KOPT-K1 (cell line): ENCODE measurements around the gene KMT5C.
"Not testable (repeated sequence)": the region's sequence is repeated elsewhere in the genome, so short reads cannot be mapped to it uniquely, and the experiment has no call there.

Experiments
- H3K27ac ChIP-seq: fragments of 200-600 bp; sonication (generic); 2 replicates; pipeline ENCODE4 v1.5.1; 2016; ENCODE audit warnings: antibody characterized with exemption, mild to moderate bottlenecking, low read depth, low read length; ENCODE audit not compliant: poor library complexity, severe bottlenecking
- H3K36me3 ChIP-seq: fragments of 200-600 bp; sonication (generic); 2 replicates; pipeline ENCODE4 v1.5.1; 2017; ENCODE audit warnings: antibody characterized with exemption, mild to moderate bottlenecking, low read length, moderate library complexity; ENCODE audit not compliant: insufficient read depth
- H3K9me3 ChIP-seq: fragments of 200-600 bp; sonication (generic); 2 replicates; pipeline ENCODE4 v1.5.1; 2017; ENCODE audit warnings: antibody characterized with exemption, low read length, mild to moderate bottlenecking; ENCODE audit not compliant: insufficient read depth, poor library complexity, severe bottlenecking

KMT5C gene

GRCh38 chr19:55310498-55310897 lies 29.2 kb upstream of the KMT5C start:
- no peak overlapping the region for H3K27ac ChIP-seq
- H3K36me3 ChIP-seq, result no peaks in the 10 kb centered on the region; the same call in 1 of the 2 replicates
- H3K9me3 ChIP-seq, result no peaks in the 10 kb centered on the region

DNA sequence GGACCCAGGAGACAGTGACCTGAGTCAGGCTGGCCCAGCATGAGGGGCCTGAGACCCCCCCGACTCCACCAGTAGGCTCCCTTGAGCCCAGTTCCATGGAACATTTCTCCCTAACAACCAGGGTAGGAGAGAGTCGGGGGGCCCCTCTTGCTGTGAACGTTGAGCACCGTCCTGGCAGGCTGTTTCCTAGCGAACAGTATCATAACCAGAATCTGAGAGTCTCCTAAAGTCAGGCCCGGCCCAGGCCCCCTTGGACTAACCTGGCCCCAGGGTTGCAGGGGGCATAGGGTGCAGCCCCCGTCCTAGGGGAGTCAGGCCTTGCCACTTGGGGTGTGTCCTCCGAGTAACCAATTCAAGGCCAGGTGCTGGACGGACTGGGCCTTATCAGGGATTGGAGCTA lies 28.3 kb upstream of the KMT5C start:
- H3K9me3 ChIP-seq, result no peaks in the 10 kb centered on the region
- H3K27ac ChIP-seq, result no peak overlapping the region
- no peaks in the 10 kb centered on the region; the same call in 1 of the 2 replicates for H3K36me3 ChIP-seq

- no peak overlapping the region for H3K27ac ChIP-seq
- no peaks in the 10 kb centered on the region for H3K9me3 ChIP-seq
- H3K36me3 ChIP-seq, result no peaks in the 10 kb centered on the region; the same call in 1 of the 2 replicates
These were observed 27.9 kb upstream of the KMT5C start for GRCh38 chr19:55311797-55312196.

GRCh38 chr19:55312621-55313512 lies 26.8 kb upstream of the KMT5C start:
- no peaks in the 10 kb centered on the region for H3K9me3 ChIP-seq
- H3K36me3 ChIP-seq, result no peaks in the 10 kb centered on the region; the same call in 1 of the 2 replicates

DNA sequence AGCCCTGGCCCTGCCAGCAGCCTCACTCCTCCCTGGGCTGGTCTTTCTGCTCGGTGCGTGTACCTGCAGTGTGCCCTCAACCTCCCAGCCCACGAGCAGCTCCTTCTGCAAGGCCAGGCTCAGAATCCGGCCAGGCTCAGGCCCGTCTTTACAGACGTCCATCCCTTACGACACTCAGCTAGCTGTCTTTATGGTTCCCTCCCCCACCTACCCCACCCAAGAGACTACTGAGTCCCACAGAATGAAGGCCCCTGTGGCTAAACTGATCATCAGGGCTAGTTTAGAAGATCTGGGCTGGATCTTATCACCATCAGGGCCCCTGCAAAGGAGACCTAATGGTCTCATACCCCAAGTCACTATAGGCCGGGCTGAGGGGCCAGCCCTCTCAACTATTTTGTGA lies 25.3 kb upstream of the KMT5C start:
- Histone ChIP-seq H3K36me3 (no peaks in the 10 kb centered on the region; the same call in 1 of the 2 replicates), H3K9me3 (no peaks in the 10 kb centered on the region), H3K27ac (no peak overlapping the region)

More at GRCh38 chr19:55312621-55313512, 26.8 kb upstream of the KMT5C start:
- no peak overlapping the region for H3K27ac ChIP-seq

DNA sequence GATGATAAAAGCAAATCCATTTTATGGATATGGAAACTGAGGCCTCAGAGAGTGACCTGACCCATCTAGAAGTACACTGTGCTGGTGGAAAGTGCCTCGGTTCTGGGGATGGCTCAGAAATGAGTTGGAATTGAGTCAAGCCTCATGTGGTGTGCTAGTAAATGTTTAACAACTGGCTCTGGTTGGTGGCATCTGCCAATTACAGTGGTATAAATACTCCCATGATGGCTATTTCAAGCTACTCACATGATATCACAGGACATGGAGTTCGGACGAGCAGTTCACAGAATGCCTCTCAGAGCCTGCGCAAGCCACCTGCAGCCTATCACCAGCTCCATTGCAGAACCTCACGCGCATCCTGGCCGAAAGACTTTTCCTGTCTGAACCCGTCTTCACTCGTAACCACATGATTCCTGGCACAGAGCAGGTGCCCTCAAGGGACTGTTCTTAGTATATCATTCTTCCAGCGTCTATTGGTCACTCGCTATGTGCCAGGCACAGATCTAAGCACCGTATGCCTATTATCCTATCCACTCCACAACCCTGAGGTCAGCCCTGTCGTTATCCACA lies 23.6 kb upstream of the KMT5C start:
- no peaks in the 10 kb centered on the region for H3K36me3 ChIP-seq
- no peak overlapping the region for H3K27ac ChIP-seq
- H3K9me3 ChIP-seq, result no peaks in the 10 kb centered on the region

GRCh38 chr19:55316646-55317045 lies 23.0 kb upstream of the KMT5C start:
- no peaks in the 10 kb centered on the region for H3K36me3 ChIP-seq
- no peak overlapping the region for H3K27ac ChIP-seq
- no peaks in the 10 kb centered on the region for H3K9me3 ChIP-seq

- Histone ChIP-seq H3K27ac (no peak overlapping the region), H3K36me3 (no peaks in the 10 kb centered on the region), H3K9me3 (no peaks in the 10 kb centered on the region)
These were observed 19.9 kb upstream of the KMT5C start for GRCh38 chr19:55319785-55320184.

- Histone ChIP-seq H3K36me3 (no peaks in the 10 kb centered on the region), H3K27ac (no peak overlapping the region), H3K9me3 (no peaks in the 10 kb centered on the region)
These were observed 18.7 kb upstream of the KMT5C start for GRCh38 chr19:55320844-55321419.

DNA sequence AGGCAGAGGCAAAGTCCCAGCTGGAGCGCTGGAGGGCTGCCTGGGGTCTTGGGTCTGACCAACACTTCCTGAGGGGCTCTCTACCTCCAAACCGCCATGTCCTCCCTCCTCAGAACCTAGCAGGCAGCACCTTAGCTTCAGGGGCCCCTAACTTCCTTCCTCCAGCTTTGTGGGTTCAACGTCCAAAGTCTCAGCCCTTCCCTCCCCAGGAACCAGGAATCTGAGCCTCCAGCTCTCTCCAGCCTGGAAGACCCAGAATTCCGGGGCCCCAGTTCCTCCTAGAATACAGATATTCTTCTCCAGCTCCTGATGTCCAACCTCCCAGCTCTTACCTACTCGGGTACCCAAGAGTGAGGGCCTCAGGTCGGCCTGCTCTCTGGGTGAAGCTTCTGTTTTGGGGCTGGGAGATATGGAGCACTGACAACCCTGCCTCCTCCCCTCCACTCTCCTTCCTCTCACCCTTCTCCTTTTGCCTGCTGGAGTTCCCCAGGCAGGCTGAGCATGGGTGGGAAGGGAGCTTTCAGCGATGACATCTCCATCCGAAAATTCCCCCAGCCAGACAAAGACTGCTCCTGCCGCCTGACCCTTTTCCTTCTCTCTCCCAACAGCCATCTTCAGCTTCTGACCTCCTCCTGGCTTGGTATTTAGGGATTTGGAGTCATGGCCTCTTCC lies 18.1 kb upstream of the KMT5C start:
- Histone ChIP-seq H3K9me3 (no peaks in the 10 kb centered on the region), H3K27ac (no peak overlapping the region), H3K36me3 (no peaks in the 10 kb centered on the region)

DNA sequence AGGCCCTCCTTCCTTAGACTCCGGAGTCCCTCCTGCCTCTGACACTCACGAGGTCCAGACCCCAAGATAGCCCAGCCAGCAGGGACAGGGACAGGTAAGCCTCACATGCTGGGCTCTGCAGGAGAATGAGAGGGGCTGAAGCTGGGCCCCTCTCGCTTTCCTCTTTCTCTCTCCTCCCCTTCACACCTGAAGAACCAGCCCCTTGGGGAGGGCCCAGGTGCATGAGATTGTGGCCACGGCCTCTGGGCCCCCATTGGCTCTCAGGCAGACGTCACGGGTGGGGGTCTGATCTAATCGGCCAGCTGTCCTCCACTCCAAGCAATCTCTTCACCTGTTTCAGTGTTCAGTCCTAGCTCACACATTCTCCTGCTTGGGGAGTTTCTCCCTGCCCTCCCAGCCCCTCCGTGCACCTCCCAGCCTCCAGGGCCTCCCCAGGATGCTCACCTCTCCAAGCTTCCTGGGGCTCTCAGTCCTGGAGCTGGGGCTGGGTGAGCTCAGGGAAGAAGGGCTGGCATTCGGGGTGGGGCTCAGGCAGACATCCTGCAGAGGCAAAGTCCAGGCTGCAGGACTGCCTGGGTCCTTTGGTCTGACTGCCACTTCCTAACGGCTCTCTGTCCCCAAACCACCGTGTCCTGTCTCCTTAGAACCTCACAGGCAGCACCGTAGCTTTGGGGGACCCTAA lies 17.3 kb upstream of the KMT5C start:
- Histone ChIP-seq H3K9me3 (no peaks in the 10 kb centered on the region), H3K27ac (no peak overlapping the region)

GRCh38 chr19:55324662-55325061 lies 15.0 kb upstream of the KMT5C start:
- Histone ChIP-seq H3K36me3 (no peaks in the 10 kb centered on the region), H3K27ac (no peak overlapping the region), H3K9me3 (no peaks in the 10 kb centered on the region)

More for the DNA sequence above, 17.3 kb upstream of the KMT5C start:
- no peaks in the 10 kb centered on the region for H3K36me3 ChIP-seq

DNA sequence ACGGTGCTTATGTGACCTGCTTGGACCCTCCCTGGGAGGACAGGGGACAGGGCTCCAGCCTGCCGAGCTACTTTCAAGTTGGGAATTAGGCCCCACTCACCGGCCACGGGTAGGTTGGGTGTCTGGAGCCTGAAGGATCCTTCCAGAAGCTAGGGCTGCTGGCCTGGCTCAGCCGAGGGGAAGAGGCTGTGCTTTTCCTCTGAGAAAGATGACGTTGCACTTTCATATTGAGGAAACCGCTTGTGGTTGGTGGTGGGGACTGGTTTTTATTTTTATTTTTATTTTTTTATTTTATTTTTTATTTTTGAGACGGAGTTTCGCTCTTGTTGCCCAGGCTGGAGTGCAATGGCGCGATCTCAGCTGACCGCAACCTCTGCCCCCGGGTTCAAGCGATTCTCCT lies 14.5 kb upstream of the KMT5C start, which contains the start of gene TMEM150B:
Gene TMEM150B, minus strand, starts transcription at position 170 of the 400 bp plus-strand sequence. CDS start 4,305 bp downstream, outside the sequence.
- Histone ChIP-seq H3K9me3 (no peaks in the 10 kb centered on the region), H3K27ac (no peak within 1 kb of the TSS), H3K36me3 (no peaks in the 10 kb centered on the region)

- not testable (repeated sequence) for H3K27ac ChIP-seq, H3K9me3 ChIP-seq, H3K36me3 ChIP-seq
These were observed 10.8 kb upstream of the KMT5C start for GRCh38 chr19:55328774-55329318.
